GM12892 (cell line): Measurements from ENCODE around the gene ENOX1.

Experiments
- POLR2A ChIP-seq: IDR thresholded peaks from 2 replicates; pipeline ENCODE4 v1.6.1; 2011; ENCODE audit warnings: low read depth, low read length, control low read depth
- POLR2AphosphoS5 ChIP-seq: IDR thresholded peaks from 2 replicates; pipeline ENCODE4 v1.6.1; 2011; ENCODE audit warnings: low read depth, low read length, control low read depth

DNA sequence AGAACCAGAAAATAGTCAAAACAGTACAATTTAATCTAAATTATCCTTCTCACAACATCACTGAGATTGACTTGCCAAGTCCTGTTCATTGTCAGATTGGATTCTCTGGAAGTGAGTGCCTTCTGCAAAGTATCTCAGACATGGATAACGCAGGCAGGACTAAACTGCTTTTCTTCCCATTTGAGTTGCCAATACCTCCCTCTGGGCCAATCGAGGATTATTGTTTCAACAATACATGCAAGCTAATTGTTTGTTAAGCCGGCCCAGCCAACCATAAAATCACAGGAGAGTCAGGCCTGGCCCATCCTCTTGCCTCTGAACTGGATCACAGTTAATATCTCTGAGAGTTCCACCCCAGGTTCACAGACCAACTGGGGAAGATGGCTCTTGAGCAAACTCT lies 240.0 kb downstream of the ENOX1 start:
- TF ChIP-seq POLR2A (no peak), POLR2AphosphoS5 (no peak)
